NCI-H1694 (cell line): ENCODE results near the gene FGD3.

Experiments used
- DNase-seq: peaks from one replicate; lab custom pipeline; 2025; lab: John Stamatoyannopoulos, UW

FGD3 gene

GRCh38 chr9:93052791-93053540, 105.6 kb downstream of the FGD3 start:
- DNase-seq: no peak

DNA sequence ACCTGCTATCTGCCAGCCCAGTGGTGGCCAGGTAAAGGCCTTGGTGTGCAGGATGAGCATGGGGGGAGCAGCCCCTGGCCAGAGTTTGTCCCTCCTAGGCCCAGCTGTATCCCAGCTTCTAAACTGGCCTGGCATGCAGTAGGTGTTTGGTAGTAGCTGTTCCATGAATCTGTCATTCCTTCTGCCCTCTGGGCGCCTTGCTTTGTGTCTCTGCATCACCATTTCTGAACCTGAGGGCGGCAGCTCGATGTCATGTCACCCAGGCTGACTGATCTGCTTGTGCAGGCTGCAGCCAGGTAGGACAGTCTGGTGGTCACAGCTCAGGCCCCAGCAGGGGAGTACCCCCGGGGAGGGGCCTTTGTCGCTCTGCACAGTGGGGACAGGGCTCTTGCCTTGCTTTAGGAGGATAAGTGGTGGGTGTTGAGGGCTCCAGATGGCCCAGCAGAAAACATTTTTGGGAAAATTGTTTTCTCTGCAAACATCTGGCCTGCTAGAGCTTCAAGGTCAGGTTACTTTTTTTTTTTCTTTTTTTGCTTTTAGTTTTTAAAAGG, 106.5 kb downstream of the FGD3 start:
- DNase-seq: no peak

DNA sequence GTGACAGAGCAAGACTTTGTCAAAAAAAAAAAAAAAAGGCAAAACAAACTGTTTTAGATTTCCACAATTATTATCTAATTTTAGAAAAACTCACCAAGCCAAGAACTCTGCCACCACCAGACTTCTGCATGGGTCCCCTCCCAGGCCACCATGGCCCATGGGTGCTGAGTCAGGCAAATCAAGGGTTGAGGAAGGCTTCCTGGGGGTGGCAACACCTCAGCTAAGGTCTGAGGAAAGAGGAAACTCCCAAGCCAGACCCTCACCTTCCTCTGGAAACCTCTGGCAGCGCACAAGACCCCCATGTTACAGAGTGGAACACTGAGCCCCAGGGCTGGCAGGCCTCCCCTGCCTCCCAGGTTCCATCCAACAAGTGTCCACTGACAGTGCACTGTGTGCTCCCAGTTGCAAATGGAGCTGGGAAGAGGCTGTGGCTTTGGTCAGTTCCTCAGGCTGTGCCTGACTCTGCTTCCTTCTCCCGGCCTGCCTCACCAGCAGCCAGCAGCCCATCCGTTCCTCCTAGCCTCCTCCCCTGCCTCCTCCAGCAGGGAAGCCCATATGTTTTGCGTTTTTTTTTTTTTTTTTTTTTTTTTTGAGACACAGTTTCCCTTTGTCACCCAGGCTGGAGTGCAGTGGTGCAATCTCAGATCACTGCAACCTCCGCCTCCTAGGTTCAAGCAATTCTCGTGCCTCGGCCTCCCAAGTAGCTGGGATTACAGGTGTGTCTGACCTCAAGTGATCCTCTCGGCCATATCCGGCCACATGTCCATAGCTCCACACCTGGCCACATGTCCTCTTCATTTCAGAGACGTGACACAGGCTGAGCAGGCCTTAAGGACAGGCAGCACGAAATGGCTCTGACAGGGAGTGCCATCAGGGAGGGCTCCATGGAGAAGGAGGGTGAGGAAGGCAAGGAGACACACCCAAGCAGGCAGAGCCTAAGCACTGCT, 107.7 kb downstream of the FGD3 start:
- no peak for DNase-seq

DNA sequence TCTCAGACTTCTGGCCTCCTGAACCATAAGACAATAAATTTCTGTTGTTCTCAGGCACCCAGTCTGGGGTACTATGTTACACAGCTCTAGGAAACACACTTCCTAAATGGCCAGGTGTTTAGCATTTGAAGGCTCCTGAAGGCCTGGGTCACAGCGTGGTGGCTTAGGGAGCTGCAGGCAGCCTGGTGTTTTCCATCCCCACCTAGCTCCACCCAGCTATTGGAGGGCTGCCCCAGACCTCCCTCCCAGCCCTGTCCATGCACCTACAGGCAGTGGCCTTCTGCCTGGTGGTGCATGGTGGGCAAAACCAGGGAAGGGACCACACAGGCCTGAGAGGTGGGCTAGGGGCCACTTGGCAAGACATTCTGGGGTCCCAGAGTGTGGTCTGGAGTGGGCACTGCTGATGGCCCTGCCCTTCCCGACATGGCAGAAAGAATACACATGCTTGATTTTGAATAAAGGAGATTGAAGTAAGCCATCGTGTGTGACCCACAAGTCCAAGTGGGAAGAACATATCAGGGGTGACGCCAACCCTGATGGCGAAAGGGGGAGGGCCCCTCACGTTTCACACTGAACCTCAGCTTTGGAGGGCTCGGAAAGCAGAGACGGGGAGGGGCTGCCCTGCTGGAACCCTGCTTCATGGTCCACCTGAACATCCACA, 109.8 kb downstream of the FGD3 start:
- DNase-seq: no peak

DNA sequence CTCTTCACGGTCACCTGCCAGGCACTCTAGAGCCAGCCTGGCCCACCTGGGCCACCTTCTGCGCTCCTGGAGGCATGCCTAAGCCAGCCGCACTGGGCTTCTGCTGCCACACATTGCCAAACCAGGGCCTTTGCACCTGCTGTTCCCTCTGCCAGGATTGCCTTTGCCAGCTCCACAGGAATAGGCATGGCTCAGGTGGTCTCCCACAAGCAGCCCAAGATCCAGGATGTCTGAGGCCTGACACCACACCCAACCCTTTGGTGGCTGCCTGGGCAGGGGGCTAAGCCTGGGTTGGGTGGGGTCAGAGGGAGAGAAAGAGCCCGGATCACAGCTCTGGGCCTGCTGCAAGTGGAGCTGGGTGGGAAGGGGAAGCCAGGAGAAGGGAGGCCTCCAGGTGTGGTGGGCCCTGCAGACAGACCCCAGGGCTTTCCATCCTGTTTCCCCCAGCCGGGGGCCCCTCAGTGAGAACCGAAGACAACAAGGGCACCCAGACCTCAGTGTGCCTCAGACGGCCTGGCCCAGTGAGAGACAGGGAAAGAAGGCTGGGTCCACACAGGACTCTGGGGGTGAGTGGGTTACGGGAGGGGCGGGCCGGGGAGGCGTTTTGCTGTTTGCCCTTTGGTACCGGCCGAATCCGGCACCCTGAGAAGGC, 110.5 kb downstream of the FGD3 start:
- DNase-seq: no peak

GRCh38 chr9:93058355-93059010, 111.2 kb downstream of the FGD3 start, which contains the start of gene SUSD3:
Gene SUSD3 (plus strand): TSS chr9:93058701. CDS start chr9:93058743, 42 bp downstream.
- no peak for DNase-seq

DNA sequence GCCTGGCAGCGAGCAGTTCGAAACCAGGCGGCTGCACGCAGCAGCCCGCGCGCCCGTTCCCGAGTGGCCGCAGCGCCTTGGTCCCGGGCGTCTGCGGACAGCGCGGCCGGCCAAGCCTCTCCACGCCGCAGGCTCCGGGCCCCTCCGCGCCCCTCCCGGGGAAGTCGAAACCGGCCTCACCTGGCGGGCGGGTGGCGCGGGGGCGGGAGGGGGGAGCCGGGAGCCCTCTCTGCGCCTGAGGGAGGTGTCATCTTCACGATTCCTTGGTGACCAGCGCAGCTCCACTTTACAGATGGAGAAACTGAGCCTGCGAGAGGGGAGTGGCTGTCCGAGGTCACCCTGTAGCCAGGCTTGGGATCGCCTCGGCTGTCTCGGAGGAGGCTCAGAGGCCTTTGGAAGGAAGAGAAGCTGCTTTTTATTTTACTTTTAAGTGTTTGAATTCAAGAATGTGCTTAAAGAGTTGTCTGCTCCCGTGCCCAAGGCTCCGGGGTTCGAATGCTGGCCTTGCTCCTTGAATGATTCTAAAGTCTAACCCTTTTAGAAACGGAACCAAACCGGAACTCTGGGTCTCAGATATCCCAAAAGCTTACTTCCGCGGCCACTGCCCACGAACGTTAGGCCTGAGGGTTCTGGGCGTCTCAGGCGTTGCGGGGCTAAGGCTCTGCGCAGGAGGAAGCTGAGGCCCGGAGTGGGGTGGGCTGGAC, 111.8 kb downstream of the FGD3 start:
- DNase-seq: no peak

- DNase-seq: no peak
These were observed 112.6 kb downstream of the FGD3 start for GRCh38 chr9:93059715-93060578.

GRCh38 chr9:93060746-93061259, 113.5 kb downstream of the FGD3 start:
- DNase-seq: no peak

DNA sequence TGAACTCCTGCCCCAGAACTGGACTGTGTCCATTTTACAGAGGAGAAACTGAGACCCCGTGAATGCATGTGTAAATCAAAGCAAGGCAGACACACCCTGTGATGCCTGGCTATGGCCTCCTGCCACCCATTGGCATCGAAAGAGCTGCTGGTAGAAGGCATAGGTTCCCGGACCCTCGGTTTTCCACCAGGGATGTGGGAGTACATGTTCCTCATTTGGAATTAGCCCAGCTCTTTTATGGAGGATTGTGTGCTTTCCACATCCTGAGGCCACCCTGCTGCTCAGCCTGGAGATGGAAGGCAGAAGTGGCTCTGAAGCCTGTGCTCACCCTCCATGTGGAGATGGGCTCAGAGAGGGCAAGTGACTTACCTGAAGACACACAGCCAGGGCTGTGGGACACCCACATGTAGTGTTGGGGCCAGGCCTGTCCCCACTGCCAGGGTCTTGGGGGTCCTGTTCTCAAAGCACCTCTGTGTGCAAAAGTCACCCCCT, 114.0 kb downstream of the FGD3 start:
- no peak for DNase-seq

- DNase-seq: peak; percentile 18
These were observed 114.8 kb downstream of the FGD3 start for GRCh38 chr9:93061791-93062763.

- no peak for DNase-seq
These were observed 117.2 kb downstream of the FGD3 start for GRCh38 chr9:93064392-93065134.

DNA sequence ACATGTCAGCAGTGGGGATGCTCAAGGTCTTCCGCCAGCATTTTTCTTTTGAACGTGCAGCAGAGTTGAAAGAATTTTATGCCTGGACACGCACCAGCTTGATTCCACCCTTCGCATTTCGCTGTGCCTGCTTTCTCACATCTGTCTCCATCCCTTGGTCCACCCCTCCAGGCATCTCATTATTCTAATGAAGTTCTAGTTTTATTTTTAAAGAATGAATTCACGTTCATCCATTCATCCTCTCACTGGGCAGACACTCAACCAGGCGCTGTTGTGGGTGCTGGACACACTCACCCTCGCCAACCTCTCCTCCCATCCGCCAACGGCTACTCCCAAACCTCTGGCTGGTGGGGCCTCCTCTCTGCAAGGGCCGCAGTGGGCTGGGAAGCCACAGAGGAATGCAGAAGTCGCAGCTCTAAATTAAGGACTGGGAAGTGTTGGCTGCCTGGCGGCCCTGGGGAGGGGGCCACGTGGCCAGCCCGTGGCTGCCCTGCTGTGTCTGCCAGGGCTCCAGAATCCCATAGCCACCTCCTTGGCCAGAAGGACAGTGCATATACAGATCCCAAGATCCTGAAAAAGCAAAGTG, 117.9 kb downstream of the FGD3 start:
- DNase-seq: no peak

DNA sequence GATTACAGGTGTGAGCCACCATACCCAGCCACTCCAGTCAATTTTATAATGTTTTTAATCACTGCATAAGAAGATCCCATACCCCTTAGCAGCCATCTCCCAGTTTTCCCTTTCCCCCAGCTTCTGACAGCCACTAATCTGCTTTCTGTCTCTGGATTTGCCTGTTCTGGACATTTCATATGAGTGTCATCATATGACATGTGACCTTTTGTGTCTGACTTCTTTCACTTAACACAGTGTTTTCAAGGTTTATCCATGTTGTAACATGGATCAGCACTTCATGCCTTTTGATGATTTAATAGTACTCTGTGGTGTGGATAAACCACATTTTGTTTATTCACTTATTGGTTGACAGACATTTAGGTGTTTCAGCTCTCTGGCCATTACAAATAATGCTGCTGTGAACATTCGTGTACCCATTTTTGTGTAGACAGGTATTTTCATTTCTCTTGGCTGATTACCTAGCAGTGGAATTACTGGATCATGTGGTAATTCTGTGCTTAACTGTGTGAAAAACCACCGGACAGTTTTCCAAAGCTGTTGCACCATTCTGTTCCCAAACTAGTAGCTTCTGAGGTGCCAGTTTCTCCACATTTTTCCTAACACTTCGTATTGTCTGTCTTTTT, 119.8 kb downstream of the FGD3 start:
- no peak for DNase-seq

DNA sequence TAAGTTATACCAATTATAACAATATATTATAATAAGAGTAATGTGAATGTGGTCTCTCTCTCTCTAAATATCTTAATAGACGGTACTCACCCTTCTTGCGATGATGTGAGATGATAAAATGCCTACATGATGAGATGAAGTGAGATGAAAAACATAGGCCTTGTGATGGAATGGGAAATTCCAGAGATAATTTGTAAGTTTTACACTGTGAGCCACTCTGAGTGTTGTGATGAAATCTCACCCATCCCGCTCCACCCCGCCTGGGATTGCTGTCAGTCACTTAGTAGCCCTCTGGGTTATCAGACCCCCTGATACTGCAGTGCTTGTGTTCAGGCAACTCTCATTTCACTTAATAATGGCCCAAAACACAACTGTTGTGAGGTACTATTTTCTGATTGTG, 121.6 kb downstream of the FGD3 start:
- DNase-seq: no peak

- DNase-seq: no peak
These were observed 124.1 kb downstream of the FGD3 start for GRCh38 chr9:93071464-93071863.
